ENCODE results near the gene ZNF397.
"Not testable (repeated sequence)": the region's sequence is repeated elsewhere in the genome, so short reads cannot be mapped to it uniquely, and the experiment has no call there.

Gene ZNF397

DNA sequence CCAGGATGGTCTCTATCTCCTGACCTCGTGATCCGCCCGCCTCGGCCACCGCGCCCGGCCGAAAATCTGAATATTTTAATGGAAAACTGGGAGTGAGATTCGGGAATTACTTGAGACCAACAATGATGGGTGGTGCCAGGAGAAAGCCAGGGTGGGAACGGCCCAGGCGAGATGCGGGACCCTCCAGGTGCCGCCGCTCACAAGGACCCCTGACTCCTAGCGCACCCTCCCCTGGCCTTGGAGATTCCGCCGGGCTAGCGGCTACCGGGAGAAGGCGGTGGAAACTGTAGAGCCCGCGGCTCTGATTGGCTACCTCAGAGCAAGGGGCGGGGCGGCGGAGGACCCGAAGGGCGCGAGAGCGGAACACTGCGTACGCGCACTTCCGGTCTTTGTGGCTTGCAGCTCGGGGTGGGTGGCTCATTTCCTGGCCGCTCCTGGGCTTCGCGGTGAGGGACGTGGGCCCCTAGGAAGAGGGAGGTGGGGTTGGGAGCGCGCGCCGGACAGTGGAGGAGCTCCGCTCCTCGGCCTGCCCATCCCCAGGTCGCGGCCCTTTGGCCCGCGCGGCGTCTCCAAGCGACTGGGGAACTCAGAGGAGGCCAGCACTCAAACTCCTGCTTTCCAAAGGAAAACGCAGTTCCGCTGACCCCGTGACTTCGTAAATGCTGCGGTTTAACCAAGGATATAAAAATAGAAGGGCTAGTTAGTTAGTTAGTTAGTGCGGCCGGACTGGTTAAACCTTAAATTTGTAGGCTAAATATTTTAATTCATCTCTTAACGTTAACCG is at the start of gene ZNF397:
TSS of gene ZNF397 (plus strand) at position 371 of the 784 bp plus-strand sequence. CDS start 1,437 bp downstream, outside the sequence.
- DNase-seq = peak; percentile 96

GRCh38 chr18:35191698-35192025 is 49.2 kb upstream of the ZNF397 start:
- no peak for DNase-seq

DNA sequence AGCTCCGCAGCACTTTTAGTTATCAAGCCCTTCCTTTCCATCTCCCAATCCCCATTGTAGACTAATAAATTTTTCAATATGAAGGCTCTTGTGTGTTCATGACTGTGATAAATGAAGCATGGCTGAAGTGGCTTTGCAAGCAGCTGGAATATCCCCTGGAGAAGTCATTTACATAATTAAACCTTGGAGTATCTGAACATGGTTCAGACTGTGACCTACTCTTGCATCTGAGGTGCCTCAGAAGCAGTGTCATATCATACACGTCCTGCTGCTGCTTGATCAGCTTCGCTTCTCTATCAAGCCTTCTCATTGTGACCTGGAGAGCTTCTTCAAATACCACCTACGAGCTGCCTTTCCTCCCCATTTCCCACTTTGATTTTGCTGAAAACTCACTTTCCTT is 48.4 kb upstream of the ZNF397 start:
- peak; percentile 95 for DNase-seq

DNA sequence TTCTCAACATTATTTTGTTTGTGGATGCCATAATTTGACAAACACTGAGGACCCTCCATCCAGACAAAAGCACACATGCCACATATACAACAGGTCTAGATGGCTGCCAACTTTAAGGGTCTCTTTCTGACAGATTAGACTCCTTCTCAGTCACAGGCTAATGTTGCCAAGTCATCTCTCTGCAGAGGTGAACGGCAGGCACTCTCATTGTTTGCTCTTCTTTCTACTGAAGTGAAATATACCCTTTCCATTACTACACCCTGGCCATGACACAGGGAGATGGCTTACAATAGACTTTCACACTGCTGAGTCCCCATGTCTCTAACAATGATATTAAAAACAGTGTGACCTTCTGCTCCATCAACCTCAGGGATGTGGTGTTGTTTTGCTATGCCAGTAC is 47.5 kb upstream of the ZNF397 start:
- DNase-seq = peak; percentile 23

DNA sequence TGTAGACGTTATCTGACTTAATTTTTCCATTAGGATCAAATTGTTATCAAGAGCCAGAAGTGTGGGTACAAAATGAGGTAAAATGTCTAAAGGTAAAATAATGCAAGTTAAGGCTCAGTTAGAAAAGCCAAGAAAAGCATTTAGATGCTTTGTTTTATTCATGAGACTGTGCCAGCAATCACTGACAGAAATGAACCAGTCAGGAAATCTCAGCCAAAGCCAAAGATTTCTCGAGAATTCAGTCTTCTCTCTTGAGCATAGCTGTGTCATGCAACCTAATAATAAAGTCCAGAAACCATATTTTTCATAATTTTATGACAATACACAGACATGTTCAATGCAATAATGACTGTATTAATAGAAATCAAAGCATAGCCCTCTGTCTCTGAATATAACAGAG is 43.5 kb upstream of the ZNF397 start:
- DNase-seq = no peak

DNA sequence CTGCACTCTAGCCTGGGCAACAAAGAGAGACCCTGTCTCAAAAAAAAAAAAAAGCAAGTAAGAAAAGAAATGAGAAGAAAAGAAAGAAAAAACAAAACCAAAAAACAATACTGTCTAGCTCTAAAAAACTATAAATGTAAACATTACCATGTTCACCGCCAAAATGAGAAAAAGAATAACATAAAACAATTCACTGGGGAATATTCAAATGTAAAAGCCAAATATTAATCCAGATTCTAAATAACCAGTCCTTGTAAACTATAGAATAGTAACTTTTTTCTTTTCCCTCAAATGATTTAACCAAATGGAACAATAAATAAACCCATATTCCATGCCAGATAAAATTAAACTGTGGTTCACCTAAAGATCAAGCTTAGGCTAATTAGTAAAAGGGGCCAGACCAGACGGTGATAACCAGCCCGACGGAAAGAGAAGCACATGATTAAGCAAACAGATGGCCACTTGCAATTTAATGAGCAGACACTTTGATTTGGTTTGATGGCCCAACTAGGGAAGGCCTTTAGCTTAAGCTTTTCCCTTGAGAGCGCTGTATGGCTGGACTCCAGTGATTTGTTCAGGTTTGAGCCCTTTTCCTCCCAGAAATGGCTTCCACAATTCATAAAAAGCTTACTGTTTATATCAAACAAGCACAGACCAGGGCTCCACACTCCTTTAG is 39.4 kb upstream of the ZNF397 start:
- peak; percentile 90 for DNase-seq

- peak; percentile 72 for DNase-seq
Observed at GRCh38 chr18:35203067-35203466, 37.8 kb upstream of the ZNF397 start.

DNA sequence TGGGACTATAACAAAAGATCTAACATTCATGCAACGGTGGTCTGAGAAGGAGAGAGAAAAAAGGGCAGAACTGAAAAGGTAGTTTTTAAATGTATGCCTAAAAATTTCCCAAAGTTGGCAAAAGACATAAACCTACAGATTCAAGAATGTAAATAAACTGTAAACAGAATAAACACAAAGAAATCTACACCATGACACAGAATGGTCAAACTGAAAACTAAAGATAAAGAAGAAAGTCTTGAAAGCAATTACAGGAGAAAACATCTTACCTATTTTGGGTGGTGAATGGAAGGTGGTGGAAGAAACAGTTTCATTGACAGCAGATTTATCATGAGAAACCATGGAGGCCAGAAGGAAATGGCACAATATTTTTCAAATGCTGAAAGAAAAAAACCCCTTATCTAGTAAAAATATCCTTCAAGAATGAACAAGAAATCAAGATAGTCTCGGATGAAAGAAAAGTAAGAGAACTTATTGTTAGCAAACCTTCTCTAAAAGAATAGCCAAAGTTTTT is 35.6 kb upstream of the ZNF397 start:
- peak; percentile 8 for DNase-seq

GRCh38 chr18:35205746-35206458 is 34.9 kb upstream of the ZNF397 start:
- DNase-seq = not testable (repeated sequence)

GRCh38 chr18:35215026-35215425 is 25.8 kb upstream of the ZNF397 start:
- DNase-seq = no peak

DNA sequence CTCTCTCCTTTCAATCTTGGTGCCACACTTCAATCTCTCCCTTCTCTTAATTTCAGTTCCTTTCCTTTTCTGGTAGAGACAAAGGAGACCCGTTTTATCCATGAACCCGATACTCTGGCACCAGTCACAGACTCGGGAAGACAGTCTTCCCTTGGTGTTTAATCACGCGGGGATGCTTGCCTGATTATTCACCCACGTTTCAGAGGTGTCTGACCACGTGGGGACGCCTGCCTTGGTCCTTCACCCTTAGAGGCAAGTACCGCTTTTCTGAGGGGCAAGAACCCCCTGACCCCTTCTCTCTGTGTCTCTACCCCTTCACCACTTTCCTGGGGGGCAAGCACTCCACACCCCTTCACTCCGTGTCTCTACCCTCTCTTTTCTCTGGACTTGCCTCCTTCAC is 24.2 kb upstream of the ZNF397 start:
- not testable (repeated sequence) for DNase-seq

GRCh38 chr18:35219331-35219730 is 21.5 kb upstream of the ZNF397 start:
- DNase-seq = not testable (repeated sequence)

GRCh38 chr18:35220424-35220823 is 20.4 kb upstream of the ZNF397 start:
- no peak for DNase-seq

- DNase-seq = no peak
Observed at GRCh38 chr18:35223797-35224196, 17.0 kb upstream of the ZNF397 start.

- no peak for DNase-seq
Observed at GRCh38 chr18:35227254-35227653, 13.6 kb upstream of the ZNF397 start.

DNA sequence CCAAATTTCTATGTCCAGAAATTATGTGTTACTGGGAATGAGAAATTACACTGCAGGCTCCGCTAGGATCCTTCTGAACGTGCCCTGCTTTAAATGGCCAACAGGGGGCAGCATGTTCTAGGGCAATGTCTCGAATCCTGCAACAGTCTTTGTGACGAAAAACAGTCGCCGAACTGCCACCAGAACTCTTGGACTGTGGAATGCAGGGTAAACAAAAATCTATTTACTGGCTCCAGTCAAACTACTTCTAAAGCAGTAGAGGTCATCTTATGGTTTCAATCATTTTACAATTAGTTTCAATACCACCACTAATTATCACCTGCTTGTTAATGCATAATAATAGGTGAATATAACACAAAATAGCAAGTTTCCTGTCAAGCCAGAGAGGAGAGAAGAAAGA is 9.8 kb upstream of the ZNF397 start:
- DNase-seq = peak; percentile 65

GRCh38 chr18:35236571-35237363 is 4.1 kb upstream of the ZNF397 start:
- DNase-seq = no peak

GRCh38 chr18:35239314-35239713 is 1.5 kb upstream of the ZNF397 start:
- DNase-seq = no peak

- no peak for DNase-seq
Observed at GRCh38 chr18:35241448-35241804, 592 bp downstream of the ZNF397 start.

DNA sequence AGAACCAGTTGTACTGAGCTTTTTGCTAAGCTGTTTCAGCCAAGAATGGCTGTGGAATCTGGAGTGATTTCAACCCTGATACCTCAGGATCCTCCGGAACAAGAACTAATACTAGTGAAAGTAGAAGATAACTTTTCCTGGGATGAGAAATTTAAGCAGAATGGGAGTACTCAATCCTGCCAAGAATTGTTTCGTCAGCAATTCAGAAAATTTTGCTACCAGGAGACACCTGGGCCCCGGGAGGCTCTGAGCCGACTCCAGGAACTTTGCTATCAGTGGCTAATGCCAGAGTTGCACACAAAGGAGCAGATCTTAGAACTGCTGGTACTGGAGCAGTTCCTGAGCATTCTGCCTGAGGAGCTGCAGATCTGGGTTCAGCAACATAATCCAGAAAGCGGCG is 1.6 kb downstream of the ZNF397 start:
- no peak for DNase-seq

- DNase-seq = no peak
Observed at GRCh38 chr18:35244671-35245070, 3.8 kb downstream of the ZNF397 start.

DNA sequence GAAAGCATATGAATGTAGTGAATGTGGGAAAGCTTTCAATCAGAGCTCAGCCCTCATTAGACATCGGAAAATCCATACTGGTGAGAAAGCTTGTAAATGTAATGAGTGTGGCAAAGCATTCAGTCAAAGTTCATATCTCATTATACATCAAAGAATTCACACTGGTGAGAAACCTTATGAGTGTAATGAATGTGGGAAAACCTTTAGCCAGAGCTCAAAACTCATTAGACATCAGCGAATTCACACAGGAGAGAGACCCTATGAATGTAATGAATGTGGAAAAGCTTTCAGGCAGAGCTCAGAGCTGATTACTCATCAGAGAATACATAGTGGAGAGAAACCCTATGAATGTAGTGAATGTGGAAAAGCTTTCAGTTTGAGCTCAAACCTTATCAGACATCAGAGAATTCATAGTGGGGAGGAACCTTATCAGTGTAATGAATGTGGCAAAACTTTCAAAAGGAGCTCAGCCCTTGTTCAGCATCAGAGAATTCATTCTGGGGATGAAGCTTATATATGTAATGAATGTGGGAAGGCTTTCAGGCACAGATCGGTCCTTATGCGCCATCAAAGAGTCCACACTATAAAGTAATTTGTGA is 5.0 kb downstream of the ZNF397 start:
- DNase-seq = no peak

DNA sequence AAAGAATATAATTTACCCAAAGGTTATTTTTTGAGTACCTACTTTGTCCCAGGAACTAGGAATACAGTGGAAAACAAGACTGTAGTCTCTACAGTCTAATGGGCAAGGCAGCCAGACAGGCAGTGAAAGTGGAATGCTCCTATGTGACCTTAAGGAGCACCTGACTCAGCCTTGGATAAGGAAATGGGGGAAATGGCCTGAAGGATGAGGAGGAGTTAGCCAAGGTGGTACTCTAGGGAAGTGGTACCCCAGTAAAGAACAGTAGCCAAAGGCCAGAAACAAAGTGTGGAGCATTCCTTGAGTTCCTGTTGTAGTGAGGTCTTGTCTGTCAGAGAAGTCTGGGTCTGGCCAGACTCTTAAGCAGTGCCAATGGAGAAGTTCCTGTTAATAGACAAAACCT is 6.0 kb downstream of the ZNF397 start:
- DNase-seq = no peak
